SIG-M5 (cell line): ENCODE data around the gene GRM5.
"Not testable (repeated sequence)": the region's sequence is repeated elsewhere in the genome, so short reads cannot be mapped to it uniquely, and the experiment has no call there.

Source experiments
- DNase-seq: peaks from one replicate; lab custom pipeline; 2025; lab: John Stamatoyannopoulos, UW

The GRM5 gene

DNA sequence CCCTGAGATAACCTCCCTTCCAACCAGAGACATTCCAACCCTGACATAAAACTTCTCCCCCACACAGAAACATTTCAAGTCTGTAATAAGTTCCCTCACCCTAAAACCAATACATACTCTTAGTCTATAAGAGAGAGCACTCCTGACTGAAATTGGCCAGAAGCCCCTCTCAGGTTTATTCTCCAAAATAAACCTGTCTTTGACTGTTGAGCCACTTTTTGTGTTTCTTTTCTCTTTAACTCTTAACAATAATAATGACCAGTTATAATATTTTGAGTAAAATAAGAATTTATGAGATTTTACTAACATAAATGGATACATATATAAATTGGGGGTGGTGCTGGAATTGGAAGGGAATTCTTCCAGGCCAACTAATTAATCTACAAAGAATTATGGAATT lies 93.6 kb downstream of the GRM5 start:
- DNase-seq = no peak

DNA sequence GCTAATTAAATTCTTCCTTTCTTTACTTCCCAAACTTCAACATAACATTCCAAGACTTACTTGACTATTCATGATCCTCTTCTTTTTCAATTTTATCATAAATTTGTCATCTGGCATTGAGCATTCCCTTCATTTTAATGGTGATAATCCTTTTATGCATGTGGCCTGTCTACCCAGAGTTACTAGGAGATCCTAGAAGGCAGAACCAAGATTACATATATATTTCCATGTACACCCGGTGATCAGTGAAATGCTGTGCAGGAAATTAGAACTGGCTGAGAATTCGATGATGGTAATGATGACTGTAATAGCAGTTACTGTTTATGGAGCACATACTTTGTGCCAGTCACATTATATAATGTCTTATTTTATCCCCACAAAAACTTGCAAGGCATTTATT lies 104.2 kb downstream of the GRM5 start:
- not testable (repeated sequence) for DNase-seq

DNA sequence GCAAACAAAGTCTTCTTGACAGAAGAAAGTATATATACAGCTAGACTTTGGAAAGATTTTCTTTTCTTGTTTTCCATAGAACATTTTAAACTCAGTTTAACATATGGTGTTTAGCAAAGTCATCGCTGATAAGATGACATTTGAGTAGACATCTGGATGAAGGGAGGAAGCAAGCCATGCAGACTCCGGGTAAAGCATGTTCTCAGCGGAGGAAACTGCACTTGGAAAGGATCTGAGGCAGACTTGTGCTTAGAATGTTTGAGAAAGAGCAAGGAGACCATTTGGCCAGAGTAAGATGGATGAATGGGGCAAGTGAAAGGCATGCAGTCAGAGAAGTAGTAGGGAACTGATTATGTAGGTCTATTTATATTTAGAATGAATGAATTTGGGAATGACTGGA lies 105.9 kb downstream of the GRM5 start:
- DNase-seq = not testable (repeated sequence)

DNA sequence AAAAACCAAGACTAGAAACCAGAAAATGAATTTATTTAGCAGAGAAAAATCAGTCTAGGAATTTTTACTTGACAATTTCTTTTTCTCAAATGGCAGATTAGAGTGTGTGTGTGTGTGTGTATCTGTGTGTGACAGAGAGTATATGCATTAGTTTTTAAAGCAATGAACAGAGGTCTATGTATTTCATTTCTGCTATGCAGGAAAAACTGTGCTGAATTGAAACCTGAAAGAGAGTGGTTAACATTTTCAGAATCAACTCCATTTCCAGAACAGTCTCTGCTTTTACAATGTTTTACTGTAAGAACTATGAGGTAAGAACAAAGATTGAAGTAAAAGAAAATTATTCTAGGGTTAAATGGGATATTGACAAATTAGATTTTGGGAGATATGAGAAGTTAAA lies 114.8 kb downstream of the GRM5 start:
- DNase-seq = no peak

DNA sequence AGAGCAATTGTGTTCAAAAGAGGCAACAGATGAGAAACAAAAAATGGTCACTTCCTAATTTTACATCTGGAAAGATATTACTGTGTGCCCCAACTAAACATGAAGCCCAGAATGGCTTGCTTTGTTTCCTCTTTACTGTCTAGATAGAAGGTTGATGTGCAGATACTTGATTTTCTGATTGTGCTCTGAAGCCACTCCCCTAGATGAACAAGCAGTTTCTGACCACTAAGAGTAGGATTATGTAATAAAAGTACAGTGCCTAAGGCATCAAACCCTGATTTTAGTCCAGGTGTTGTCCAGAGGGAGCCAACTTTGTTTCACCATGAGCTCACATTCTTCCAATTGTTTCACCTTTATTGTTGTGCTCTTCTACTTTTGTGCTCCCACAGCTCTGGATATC lies 116.9 kb downstream of the GRM5 start:
- not testable (repeated sequence) for DNase-seq

DNA sequence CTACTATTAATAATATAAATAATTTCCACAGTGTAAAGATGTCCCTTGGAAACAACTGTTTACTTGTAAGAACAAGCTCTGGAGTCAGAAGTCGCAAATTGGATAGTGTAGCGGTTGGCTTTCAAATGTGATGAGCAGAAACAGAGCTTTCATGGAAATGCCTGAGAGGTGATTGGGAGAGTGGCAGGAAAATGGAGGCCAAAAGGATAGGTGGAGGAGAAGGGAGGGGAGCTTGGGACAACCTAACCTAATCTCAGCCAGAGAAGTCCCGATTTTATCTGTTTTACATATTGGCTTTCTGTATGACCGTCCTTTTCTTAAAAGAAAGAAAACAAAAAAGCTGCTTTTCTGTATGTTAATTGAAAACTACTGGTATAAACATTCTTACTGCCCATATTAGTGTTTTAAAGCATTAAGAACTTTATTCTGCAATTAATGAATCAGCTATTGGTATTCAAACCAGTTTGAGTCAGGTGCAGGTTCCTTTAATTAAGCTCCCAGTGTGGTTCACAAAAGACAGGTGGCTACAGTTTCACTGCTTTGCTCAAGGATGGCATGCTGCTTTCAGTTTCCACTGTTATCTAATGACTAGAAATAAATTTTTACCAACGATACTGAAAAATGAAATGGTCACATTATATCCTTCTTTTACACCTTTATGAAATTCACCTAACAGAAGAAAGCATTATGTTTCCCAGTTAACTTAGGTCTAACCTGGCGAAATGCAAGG lies 117.8 kb downstream of the GRM5 start:
- DNase-seq = not testable (repeated sequence)

DNA sequence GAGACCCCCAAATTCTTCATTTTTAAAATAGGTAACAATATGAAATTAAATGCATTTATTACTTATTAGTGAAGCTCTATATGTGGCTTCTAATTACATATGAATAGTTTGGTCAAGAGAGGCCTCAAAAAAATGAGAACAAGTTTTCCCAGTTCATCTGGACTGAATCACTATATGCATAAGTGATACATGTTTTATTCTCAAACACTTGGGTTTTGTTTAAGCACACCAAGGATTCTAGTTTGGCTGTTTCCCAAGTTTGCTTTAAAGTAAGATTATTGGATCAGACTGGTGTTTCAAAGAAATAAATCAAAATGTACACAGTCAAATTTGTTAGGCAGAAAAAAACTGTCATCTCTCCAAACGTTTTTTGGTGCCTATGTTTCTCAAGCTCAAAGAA lies 136.1 kb downstream of the GRM5 start:
- not testable (repeated sequence) for DNase-seq

DNA sequence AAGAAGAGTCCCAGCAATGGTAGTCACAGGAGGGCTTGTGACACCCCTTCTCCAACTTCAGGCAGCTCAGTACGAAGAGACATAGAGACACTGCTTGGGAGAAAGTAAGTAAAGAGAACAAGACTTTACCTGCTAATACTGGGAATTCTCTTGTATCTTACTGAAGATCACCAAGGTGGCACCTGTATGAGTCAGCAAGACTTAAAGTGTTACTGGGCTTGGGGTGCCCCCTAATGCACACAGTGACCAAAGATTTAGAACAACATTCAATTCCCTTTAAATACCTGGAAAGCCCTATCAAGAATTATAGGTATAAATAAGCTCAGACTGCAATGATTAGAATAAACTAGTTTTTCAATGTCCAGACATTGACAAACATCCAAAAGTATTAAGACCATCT lies 148.7 kb downstream of the GRM5 start:
- not testable (repeated sequence) for DNase-seq

DNA sequence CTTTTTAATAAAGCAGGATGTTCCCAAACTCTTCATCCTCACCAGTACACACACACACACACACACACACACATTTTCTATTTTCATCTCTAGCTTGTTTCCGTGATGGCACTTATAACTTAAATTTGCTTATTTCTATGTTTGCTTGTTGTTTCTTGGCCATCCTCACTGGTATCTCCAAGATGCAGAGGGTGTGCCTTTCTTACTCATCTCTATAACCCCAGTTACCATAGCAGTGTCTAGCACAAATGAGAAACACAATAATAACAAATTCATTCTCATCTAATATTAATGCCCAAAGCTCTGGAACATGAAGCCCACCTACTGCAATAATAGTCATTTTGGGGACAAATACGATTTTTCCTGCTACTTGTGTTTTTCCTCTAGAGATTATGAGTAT lies 156.3 kb downstream of the GRM5 start:
- DNase-seq = no peak

DNA sequence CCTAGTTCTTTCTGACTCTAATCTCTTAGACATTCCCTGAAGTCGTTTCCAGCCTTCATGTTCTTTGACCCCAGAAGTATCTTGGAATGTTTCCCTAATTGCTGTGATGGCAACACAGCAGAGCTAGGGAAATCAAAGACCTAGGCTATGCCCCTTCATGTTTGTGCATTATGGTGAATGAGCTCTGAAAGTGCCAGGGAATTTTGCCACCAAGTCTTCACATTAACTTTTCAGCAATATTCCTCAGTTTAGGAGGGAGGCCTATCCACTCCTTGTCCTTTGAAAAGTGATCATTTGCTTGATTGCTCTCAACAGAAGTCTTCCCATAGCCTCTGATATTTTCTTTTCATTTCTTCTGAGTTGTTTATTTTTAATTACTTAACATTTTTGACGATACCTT lies 164.3 kb downstream of the GRM5 start:
- DNase-seq = not testable (repeated sequence)

DNA sequence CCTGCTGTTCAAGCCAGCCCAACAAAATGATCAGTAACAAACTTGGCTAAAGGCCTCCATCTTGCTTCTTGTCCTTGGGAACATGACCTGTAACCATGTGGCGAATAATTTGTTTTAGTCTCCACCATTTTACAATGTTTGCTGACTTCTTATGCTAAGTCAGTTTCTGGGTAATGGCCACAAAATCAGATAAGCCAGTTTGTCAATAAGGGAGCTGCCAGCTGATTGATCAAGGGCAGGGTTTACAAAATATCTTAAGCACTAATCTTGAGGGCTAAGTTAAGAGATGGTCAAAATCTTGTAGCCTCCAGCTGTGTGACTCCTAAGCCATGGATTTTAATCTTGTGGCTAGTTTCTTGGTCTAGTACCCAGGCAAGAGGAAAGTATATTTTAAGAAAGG lies 176.9 kb downstream of the GRM5 start:
- not testable (repeated sequence) for DNase-seq

DNA sequence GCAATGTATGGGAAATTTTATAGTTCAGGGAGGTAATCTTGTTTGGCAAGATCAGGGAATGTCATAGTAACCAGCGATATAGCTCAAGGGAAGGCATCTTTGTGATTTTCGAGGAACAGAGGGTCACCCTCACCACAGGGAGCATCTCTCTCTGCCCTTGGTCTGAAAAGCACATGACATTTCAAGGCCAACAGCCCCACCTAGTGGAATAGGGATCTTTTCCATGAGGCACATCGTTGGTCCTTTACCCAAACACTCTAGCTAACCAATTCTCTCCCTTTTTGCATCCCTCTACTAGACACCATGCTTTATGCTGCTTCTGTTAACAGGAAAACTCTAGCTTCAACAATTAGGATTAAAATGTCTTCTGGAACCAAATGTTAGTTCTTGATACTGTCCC lies 179.0 kb downstream of the GRM5 start:
- no peak for DNase-seq

DNA sequence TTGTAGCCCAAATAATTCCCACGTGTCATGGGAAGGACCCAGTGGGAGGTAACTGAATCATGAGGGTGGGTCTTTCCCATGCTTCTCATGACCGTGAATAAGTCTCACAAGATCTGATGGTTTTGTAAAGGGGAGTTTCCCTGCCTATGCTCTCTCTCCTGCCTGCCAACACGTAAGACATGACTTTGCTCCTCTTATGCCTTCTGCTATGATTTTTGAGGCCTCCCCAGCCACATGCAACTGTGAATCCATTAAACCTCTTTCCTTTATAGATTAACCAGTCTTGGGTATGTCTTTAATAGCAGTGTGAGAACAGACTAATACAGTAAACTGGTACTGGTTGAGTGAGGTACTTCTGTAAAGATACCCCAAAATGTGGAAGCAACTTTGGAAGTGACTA lies 183.0 kb downstream of the GRM5 start:
- DNase-seq = not testable (repeated sequence)

DNA sequence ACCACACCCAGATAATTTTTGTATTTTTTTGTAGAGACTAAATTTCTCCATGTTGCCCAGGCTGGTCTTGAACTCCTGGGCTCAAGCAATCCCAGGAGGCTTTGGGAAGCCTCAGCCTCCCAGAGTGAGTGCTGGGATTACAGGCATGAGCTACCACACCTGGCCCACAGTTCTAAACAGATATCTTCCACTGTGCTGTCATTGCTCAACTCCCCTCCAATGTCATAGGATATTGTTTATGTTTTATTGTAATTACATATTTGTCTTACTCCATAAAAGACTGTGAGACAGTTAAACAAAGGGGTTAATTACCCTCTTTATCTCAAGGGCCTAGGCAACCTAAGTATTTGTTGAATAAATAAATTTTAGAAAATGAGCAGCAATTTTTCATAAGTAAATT lies 204.2 kb downstream of the GRM5 start:
- DNase-seq = no peak

DNA sequence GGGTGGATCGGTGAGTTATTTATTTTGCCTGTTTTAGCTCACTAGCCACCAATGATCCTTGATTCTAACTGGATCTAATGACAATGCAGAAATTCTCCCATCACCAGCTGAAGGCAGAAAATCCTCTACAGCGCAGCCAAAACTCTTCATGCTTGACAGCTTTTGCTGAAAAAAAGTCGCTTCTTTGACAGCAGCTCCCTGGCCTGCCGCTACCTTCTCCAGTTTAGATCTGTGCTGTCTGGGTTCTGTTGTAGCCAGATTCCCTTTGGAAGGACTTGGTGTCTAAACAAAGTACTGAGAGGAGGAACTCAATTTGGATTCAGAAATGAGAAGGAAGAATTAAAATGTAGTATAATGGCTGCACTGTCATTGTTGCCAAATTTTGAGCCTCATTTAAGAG lies 205.4 kb downstream of the GRM5 start:
- not testable (repeated sequence) for DNase-seq

DNA sequence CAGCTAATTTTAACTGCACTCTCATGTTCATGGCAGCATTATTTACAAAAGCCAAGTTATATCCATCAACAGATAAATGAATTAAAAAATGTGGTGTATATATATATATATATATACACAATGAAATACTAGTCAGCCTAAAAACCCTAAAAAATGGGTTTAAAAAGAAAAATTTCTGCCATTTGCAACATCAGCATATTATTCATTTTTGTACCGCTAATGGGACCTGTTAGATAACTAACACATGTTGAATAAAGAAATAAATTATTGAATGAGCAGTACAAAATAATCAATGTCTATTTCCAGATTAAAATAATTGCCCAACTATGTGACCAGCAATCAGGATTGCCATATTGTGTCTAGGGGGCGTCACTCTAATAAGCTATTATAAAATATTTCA lies 211.8 kb downstream of the GRM5 start:
- not testable (repeated sequence) for DNase-seq

DNA sequence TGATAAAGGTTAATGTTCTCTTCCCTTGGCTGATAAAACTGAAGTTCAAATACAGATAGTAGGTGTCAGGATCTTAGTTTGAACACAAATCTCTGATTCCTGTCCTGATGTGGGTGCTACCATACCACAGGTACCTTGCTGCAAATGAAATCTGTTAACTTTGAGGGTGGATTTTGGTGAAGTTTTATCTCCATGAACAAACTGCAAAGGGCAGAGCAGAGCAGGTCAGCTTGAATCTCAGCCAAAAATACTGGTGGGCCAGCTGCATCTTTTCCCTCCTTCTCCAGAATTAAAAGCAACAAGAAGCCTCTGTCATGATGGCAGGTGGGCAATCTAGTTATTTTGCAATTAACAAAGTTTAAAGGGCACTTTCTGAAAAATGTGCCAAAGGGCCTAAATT lies 214.2 kb downstream of the GRM5 start:
- not testable (repeated sequence) for DNase-seq

DNA sequence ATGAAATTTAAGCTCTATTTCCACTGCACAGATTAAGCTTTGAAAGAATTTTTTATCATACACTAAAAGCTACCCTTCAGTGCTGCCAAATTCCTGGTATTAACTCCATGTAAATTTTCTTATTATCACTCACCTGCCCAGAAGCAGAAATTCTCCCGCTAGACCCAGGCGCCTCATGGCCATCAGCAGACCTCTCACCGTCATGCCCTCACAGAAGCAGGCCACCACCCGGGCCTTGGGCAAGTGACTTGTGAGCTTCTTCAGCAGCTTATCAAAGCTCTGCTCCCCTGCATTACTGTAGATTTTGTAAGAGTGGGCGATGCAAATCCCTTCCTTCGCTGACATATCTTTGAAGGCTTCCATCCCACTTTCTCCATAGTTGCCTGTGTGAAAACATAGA lies 216.0 kb downstream of the GRM5 start:
- DNase-seq = not testable (repeated sequence)

DNA sequence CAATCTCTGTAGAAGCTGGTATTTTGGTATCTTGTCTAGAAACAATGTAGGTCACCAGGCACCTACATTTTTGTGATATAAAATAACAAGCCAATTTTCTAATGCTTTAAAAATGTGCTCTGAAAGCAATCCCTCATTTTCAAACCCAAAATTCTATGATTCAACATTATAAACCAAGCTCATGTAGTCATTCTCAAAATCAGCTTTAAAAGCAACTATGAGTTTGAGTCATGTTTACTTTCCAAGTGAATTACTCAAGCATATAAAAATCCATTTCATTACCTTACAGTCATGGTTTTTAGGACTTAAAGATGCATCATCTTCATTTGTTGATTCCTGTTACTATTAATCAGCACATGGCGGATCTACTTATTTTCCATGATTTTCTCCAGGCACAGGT lies 216.4 kb downstream of the GRM5 start:
- no peak for DNase-seq

DNA sequence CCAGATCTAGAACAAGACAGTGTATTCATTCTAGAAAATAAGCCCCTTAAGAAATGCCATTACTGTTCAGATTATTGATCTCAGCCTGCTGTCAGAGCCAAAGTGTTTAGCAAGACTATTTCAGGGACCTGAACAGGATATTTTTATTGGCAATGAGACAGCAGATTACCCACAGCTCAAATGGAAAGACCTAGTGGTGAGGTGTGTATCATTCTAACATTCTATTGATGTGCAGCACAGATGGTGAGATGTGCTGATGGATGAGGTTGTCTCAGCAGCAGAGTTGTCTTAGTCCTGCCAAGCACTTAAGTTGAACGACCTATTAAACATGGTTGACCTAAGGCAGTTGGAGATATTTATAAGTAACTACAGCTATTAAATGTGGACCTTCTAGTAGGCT lies 219.5 kb downstream of the GRM5 start:
- not testable (repeated sequence) for DNase-seq

DNA sequence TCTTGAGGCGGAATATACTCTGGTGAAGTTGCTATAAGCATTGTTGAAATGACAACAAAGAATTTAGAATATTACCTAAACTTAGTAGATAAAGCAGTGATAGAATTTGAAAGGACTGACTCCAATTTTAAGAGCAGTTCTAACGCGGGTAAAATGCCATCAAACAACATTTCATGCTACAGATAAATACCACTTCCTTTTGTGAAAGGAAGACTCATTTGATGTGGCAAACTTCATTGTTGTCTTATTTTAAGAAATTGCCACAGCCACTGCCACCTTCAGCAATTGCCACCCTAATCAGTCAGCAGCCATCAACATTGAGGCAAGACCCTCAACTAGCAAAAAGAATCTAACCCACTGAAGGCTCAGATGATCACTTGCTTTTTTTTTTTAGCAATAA lies 220.8 kb downstream of the GRM5 start:
- DNase-seq = not testable (repeated sequence)

DNA sequence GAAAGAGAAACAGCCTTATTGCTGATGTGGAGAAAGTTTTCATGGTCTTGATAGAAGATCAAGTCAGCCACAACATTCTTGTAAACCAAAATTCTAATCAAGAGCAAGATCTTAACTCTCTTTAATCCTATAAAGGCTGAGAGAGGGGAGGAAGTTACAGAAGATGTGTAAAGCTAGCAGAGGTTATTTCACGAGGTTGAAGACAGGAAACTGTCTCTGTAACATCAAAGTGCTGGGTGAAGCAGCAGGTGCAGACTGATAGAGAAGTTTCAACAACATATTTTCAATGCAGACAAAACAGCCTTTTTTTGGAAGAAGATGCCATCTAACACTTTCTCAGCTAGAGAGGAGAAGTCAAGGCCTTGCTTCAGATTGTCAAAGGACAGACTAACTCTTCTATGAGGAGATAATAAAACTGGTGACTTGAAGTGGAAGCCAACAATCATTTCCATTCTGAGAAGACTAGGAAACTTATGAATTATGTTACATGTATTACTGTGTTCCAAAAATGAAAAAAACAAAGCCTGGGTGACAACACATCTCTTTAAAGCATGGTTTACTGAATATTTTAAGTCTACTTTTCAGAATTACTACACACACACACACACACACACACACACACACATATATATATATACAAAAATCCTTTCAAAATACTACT lies 221.9 kb downstream of the GRM5 start:
- not testable (repeated sequence) for DNase-seq

DNA sequence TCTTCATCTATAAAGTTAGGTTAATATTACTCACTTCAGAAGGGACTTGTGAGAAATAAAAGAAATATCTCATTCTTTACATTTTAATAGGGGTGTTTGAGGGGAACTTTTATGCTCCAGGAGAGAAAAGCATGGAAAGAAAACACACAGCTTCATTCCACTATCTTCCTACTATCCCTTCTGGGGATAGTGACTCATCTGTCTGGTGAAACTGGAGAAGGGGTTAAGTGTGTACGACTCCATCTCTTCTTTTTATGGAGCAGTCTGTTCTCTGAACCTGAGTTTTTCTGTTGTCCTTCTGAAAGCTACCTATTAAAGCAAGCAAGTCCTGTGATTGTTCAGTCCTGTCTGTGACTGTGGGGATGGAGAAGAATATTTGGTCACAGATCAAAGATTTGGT lies 227.6 kb downstream of the GRM5 start:
- not testable (repeated sequence) for DNase-seq

DNA sequence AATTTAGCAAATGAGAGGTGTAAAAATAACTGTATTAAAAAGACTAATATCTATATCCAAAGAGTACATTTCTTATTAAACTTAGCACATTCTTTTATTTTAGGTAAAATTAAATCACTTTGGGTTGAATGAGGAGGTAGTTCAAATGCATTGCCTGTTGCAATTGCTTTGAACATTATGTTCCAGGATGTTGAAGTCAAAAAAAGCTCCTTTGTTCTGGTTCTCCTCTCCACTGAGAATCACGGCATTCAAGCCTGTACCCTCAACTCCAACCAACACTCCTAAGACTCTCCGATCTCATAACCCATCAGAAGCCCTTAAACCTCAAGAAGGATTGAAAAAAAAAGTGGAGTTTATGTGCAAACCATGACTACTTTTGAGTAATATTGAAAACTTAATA lies 230.1 kb downstream of the GRM5 start:
- not testable (repeated sequence) for DNase-seq
